GM18502 (cell line): ENCODE results near the gene FARS2.

Source experiments
- ATAC-seq: cut with Tn5 transposase; IDR thresholded peaks from one replicate; pipeline ENCODE4 v1.9.1; 2021; ENCODE audit warnings: mild to moderate bottlenecking; ENCODE audit not compliant: unreplicated experiment, poor library complexity

The FARS2 gene

DNA sequence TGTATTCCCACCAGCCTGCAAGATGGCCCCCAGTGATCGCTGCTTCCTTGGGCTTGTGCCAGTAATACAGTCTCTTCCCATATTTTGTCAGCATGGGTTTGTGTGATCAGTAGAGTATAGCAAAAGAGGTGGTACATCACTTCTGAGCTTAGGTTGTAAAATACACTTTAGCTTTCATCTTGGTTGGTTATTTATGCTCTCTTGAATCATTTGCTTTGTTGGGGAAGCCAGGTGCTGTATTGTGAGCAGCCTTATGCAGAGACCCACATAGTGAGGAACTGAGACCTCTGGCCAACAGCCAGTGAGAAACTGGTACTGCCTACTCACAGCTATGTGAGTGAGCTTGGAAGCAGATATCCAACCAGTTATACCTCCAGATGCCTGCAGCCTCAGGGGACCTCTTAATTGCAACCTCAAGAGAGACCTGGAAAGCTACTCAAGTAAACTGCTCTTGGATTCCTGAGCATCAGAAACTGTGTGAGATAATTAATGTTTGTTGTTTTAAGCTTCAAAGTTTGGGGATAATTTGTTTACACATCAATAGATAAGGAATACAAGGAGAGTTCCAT is 229.3 kb downstream of the FARS2 start:
- no peak for ATAC-seq

GRCh38 chr6:5492356-5492755 is 231.0 kb downstream of the FARS2 start:
- ATAC-seq, result no peak

DNA sequence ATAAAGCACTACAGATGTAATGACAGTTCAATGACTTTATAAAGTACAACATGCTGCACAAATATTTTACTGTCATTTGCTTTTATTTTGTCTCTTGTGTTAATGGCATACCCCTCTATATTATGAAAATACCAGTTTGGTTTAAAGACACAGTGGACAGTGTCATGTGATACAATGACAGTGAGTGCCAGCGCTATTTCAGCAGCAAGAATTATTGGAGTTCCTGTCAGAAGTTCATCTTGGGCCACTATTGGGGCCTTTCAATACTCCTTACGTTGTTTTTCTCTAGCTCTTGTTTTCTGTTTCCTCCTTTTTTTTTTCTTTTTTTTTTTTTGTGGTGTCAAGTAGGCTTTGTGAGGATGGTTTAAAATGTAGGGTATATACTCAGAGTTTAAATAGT is 232.5 kb downstream of the FARS2 start:
- ATAC-seq, result no peak

- no peak for ATAC-seq
These were observed 236.7 kb downstream of the FARS2 start for GRCh38 chr6:5497896-5498578.

- ATAC-seq, result no peak
These were observed 237.2 kb downstream of the FARS2 start for GRCh38 chr6:5498579-5498899.

- no peak for ATAC-seq
These were observed 238.5 kb downstream of the FARS2 start for GRCh38 chr6:5499644-5500306.

GRCh38 chr6:5501837-5502236 is 240.5 kb downstream of the FARS2 start:
- ATAC-seq, result no peak

DNA sequence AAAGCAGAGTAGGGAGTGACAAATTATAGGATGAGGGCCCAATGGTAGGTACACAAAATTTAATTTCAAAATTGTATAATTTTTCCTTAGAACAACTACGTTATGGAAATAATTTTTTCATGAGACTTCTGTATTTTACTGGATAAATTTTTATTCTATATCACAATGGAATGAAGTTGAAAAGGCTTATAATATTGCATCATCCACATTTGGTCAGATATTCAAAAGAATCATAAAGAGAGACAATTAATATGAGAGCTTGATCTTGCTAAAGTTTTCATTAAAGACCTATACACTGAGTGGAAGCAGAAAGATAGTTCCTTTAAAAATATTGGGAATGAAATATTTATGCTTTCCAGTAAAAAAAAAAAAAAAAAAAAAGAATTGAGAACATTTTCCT is 242.8 kb downstream of the FARS2 start:
- ATAC-seq, result no peak

- peak; percentile 59 for ATAC-seq
These were observed 244.8 kb downstream of the FARS2 start for GRCh38 chr6:5506149-5506548.

DNA sequence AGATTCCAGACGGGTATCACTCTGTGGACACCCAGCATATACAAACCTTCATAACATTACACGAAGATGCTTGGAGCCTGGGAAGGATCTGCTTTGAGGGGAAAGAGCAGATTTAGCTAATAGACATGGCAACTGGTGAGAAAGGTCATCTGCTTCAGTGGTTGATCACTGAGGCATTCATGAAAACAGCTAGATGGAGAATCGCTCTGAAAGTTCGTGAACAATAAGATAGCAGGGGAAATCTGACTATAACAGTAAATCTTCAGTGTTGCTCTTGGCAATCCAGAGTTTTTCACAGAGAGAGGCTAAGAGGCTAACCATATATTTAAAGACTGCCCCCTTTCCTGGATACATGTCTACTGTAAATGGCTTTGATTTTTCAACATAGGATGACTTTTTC is 245.3 kb downstream of the FARS2 start:
- ATAC-seq, result peak; percentile 32

DNA sequence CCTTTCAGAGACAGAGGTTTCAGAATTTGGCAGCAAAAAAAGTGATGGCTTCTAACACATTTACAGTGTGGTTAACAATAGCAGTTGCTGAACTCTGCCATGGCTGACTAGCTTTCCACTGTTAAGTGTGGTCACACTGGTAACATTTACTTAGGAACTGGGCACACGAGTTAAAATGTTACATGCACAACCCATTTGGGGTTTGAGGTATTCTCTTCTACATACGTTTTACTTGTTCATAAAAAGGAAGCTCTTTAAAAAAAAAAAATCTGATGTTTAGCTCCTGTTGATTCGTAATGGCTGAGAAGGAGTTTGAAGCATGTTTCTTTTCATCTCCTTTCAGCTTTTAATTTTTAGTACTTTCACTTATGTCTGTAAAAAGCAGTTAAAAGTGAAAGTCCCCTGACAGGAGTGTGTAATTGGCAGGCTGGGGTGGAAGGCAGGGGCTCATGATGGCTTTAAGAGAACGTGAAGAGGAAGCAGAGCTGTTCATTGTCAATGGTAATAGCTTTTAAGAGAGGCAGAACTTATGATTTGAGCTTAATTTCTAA is 245.9 kb downstream of the FARS2 start:
- ATAC-seq, result peak; percentile 81

DNA sequence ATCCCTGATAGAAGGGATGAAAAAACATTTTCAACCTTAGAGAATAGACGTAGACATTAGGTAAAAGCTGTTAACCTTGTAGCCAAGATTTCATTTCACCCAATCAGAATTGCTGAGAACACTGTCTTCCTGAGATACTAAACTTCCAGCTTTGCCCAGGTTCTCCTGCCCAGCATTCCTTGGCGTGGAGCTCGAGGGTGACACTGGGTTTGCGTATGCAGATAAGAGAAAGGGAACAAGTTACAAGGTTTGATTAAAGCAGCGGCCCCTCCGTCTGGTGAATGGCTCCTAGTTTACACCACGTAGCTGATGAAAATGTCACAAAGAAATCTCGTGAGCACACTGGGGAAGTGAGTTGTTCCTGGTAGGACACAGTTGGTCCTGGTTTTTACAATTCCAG is 247.8 kb downstream of the FARS2 start:
- ATAC-seq, result no peak

DNA sequence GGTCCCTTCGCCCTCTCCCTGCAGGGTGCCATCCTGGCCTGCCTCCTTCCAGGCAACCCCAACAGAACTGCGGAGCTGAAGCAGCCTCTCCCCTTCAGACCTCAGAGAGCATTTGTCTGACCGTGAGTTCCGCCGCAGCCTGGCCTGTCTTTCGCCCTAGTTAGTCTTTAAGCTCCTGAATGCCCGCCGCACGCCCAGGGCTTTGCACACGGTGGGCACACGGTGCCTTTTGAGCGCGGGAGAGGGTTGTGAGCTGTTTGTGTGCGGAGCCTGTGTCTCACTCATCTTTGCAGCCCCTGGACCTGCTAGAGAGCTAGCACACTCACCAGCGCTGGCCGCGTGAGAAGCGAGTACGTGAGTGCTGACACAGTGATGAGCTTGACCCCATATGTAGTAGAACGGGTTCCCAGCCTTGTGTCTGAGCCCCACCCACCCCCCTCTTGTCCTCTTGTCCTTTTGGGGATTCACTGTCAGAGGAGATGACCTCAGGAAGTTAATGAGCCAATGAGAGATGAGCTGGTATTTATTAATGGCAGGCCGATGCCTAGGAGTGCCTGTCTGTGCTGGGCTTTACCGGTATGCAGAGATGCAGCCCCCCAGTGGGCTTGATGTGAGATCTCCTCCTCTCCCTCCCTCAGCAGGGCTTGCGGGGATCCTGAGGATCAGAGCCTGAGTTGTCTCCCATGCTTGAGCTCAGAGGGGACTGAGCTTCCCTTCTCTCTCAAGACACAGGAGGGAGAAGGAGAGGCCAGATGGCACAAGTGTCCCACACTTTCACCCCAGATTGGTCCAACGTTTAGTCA is 249.2 kb downstream of the FARS2 start:
- no peak for ATAC-seq

GRCh38 chr6:5511954-5512353 is 250.6 kb downstream of the FARS2 start:
- ATAC-seq, result no peak

- ATAC-seq, result no peak
These were observed 251.1 kb downstream of the FARS2 start for GRCh38 chr6:5512422-5512821.

GRCh38 chr6:5513408-5513807 is 252.1 kb downstream of the FARS2 start:
- ATAC-seq, result no peak

GRCh38 chr6:5514353-5514752 is 253.0 kb downstream of the FARS2 start:
- ATAC-seq, result peak; percentile 55

DNA sequence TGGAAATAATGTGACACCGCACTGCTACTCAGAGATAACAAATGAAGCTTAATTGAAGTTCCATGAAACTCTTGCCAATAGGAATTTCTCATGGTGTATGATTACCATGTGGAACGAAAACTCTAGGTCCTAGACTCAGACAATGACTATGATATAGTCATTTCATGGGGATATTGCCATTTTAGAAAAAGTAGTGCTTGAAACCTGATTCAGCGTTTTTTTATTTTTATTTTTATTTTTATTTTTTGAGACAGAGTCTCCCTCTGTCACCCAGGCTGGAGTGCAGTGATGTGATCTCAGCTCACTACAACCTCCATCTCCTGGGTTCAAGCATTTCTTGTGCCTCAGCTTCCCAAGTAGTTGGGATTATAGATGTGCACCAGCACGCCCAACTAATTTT is 253.9 kb downstream of the FARS2 start:
- no peak for ATAC-seq

GRCh38 chr6:5516036-5516435 is 254.7 kb downstream of the FARS2 start:
- ATAC-seq, result no peak

GRCh38 chr6:5517796-5518195 is 256.5 kb downstream of the FARS2 start:
- no peak for ATAC-seq

GRCh38 chr6:5518936-5519491 is 257.7 kb downstream of the FARS2 start:
- ATAC-seq, result no peak
